ENCODE results near the gene C20orf144.

The C20orf144 gene

DNA sequence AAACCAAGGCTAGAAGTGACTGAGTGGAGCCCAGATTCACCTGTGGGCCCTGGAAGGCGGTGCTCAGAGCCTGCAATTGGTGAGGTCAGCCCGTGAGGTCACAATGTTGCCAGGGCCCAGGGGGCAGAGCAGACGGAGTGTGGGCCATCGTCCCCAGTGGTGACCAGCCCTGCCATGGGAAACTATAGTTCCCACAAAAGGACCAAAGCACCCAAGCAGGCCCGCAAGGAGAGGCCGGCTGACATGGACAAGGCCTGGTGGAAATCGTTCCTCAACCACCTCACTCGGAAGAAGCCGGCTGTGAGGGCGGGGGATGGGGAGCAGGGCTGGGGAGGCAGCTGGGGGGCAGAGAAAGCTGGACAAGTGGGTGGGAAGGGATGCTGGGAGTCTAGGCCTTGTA lies at the start of gene C20orf144:
Gene C20orf144, plus strand, starts transcription at position 156 of the 400 bp plus-strand sequence. Its CDS starts 19 bp downstream, at position 175.
- no peak for TF ChIP-seq CTCF (conservative IDR thresholded peaks at IDR 0.05; ENCODE audit: low read depth)
- no peak for DNase-seq (ENCODE audit: low spot score)
- CTCF ChIA-PET = interaction anchor here (3.6 kb wide), 1 partner anchor 9 kb away, joined by 16 read pairs; no protein-coding TSS in a partner anchor
- POLR2A ChIA-PET (ENCODE audit: low non-redundant PET) = no interaction called here
- peak within 1 kb of the TSS; percentile 88 for H3K27ac ChIP-seq

- no peak for DNase-seq (ENCODE audit: low spot score)
- CTCF ChIA-PET = interaction anchor here (0.7 kb wide), 1 partner anchor 212 kb away, joined by 3 read pairs; no protein-coding TSS in a partner anchor
- no peak overlapping the region for H3K27ac ChIP-seq
- TF ChIP-seq CTCF (conservative IDR thresholded peaks at IDR 0.05; ENCODE audit: low read depth) = no peak
- POLR2A ChIA-PET (ENCODE audit: low non-redundant PET) = no interaction called here
Observed at GRCh38 chr20:33621717-33622400, 40.3 kb upstream of the C20orf144 start.

- POLR2A ChIA-PET (ENCODE audit: low non-redundant PET) = no interaction called here
- CTCF ChIA-PET = interaction anchor here (0.7 kb wide), 2 partner anchors 101 to 213 kb away, joined by 3 read pairs; no protein-coding TSS in a partner anchor
- no peak for DNase-seq (ENCODE audit: low spot score)
- TF ChIP-seq CTCF (conservative IDR thresholded peaks at IDR 0.05; ENCODE audit: low read depth) = no peak
- no peak overlapping the region for H3K27ac ChIP-seq
Observed at GRCh38 chr20:33622705-33623365, 39.3 kb upstream of the C20orf144 start.

- CTCF ChIA-PET = no interaction called here
- DNase-seq (ENCODE audit: low spot score) = no peak
- POLR2A ChIA-PET (ENCODE audit: low non-redundant PET) = no interaction called here
- TF ChIP-seq CTCF (conservative IDR thresholded peaks at IDR 0.05; ENCODE audit: low read depth) = no peak
- no peak overlapping the region for H3K27ac ChIP-seq
Observed at GRCh38 chr20:33624399-33624798, 37.7 kb upstream of the C20orf144 start.

- no peak overlapping the region for H3K27ac ChIP-seq
- DNase-seq (ENCODE audit: low spot score) = no peak
- POLR2A ChIA-PET (ENCODE audit: low non-redundant PET) = no interaction called here
- TF ChIP-seq CTCF (conservative IDR thresholded peaks at IDR 0.05; ENCODE audit: low read depth) = no peak
- CTCF ChIA-PET = interaction anchor here (0.6 to 1.0 kb wide), 4 partner anchors 25 to 166 kb away, joined by 3 to 6 read pairs (median 4); no protein-coding TSS in a partner anchor
Observed at GRCh38 chr20:33626190-33626589, 35.9 kb upstream of the C20orf144 start.

DNA sequence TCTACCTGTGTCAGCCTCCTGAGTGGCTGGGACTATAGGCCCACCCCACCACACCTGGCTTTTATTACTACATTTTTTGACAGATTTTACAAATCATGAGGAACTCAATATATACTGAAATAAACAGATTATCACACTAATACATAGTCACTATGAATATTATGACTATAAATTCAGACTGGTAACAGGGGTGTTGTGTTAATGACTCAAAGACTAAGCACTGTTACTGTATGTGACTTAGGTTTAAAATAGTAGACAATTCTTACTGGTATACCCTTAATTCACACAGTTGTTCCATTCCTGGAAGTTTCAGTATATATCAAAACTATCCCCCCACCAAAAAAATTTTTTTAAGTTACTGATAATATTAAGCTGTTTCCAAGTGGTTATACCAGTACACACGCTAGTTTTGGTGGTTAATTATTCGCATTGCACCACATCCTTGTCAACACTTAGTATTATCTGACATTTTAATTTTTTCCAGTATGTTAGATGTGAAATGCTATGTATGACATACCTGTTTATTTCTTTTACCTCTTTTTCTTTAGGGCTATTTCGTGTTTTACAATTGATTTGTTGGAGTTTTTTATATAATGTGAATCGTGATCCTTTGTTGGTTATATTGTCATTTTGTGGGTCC lies 34.4 kb upstream of the C20orf144 start:
- DNase-seq (ENCODE audit: low spot score) = no peak
- no peak overlapping the region for H3K27ac ChIP-seq
- ChIA-PET CTCF (interaction anchor here (0.7 kb wide), 1 partner anchor 43 kb away, joined by 3 read pairs; no protein-coding TSS in a partner anchor), POLR2A (ENCODE audit: low non-redundant PET) (no interaction called here)
- no peak for TF ChIP-seq CTCF (conservative IDR thresholded peaks at IDR 0.05; ENCODE audit: low read depth)
